CD4-positive, alpha-beta T cell treated with Interleukin-6 for 4 hours (primary cell): ENCODE results near the gene TBL1XR1.

Experiments
- DNase-seq: peaks from one replicate; pipeline ENCODE4 v3.0.0-alpha.2; 2020; ENCODE audit warnings: mixed read lengths

Gene TBL1XR1

DNA sequence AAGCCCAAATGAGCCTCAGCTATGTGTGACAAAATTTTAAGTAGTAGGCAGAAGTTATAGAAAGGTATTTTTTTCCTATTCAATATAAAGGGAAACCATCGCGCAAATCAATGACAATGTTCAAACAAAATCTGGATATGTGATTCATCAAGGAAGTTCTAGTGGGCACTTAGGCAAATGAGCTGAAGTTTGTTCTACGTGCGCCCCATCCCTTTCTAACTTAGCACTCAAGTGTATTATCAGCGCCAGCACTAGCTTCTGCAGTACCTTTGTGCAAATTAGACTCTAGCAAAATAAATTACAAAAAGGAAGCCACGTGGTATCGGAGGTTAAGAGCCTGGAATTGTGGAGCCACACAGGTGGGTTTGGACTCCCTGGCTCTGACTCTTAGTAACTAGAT lies 91.1 kb downstream of the TBL1XR1 start:
- DNase-seq, result peak; percentile 21

DNA sequence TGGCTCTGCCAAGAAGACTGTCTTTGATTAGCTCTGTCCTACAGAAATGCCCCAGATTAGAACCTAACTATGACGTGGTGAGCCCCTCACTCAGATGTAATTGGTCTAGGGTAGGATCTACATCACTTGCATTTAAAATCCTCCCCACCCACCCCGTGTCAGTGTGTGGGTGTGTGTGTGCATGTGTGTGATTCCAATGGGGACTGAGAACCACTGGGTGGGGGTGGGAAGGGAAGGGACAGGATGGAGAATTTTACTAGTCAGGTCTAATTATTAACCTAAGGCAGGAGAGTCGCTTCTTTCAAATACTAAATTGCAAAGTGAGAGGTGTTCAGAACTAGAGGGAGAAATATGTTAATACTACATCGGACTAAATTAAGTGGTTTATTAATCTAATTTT lies 91.7 kb downstream of the TBL1XR1 start:
- DNase-seq, result no peak

DNA sequence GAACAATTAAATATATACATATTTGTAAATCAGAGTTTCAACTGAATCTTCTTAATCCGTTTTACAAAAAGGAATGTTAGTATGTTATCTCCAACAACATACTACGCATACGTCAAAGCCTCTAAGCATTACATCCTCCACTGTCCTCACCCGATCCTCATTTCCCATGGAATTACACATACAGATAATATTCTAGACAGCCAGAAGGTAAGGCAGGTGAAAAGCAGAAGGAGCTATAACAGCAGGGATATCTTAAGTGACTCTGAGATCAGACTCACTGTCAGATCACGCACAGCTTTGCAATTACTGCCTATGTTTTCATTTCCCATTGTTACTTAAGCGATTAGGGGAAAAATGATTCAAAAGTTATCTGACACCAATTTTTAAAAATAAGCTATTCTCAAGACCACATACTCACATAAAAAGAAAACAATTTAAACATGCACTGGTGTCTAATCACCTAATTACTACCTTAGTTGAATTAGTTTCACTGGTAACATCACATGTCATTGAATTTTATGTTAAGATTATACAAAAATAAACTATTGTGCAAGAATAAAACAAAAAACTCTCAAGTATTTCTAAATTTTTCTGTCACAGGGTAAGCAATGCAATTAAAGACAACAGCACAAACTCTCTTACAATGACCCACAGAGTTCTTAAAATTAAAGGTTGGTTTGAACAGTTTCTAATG lies 92.8 kb downstream of the TBL1XR1 start:
- no peak for DNase-seq

DNA sequence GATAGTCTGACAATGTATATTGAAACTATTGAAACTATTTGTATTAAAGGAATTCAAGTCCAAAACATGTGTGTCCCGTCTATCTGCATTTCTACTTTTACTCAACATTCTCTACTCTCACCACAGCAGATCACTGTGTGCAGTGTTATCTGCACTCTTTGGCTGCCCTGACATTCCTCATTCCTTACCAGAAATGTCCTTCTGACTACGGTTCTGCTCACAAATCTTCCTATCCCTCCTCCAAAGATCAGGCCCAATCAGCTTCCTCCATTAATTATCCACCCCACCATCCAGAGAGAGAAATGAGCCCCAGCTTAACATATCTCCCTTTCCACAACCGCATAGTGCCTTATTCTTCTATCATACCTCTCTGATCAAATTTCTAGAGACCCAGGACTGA lies 94.7 kb downstream of the TBL1XR1 start:
- DNase-seq, result no peak

DNA sequence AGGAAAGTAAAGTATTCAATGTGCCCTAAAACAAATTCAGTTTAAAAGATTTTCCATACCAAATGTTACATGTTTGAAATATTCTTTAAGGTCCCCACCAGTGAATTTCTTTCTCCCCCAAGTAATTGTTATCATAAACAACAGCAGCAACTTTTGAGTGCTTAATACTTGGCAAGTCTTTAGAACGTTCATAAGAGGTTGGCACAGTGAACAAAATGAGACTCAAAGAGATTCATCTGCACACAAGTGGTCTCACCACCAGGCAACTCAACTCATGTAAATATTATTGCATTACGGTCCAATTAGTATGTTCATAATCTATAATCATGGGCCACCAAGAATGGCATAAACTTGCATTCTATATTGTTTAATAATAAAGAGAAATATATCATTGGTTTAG lies 98.7 kb downstream of the TBL1XR1 start:
- DNase-seq, result no peak

DNA sequence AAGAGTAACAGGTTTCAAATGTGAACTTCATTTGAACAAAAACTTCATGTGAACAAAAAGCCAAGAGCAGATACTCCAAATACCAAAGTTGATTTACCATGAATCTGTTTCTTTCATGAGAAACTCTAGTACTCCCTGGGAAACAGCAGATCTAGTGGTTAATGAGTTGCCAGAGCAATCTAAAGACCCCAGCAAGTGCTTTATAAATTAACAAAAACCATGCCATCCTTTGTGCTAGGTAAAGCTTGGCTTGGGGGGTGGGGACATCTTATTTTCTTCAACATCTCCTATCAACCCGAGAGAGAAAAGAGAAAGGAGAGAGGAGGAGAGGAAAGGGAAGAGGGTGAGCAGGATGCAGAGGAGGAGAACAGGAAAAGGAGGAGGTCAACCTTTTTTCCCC lies 100.7 kb downstream of the TBL1XR1 start:
- DNase-seq, result no peak

DNA sequence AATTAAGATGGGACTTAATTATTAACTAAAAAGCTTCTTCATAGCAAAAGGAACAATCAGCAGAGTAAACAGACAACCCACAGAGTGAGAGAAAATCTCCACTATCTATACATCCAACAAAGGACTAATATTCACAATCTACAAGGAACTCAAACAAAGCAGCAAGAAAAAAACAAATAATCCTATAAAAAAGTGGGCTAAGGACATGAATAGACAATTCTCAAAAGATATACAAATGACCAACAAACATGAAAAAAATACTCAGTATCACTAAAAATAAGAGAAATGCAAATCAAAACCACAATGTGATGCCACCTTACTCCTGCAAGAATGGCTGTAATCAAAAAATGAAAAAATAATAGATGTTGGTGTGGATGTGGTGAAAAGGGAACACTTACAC lies 103.3 kb downstream of the TBL1XR1 start:
- no peak for DNase-seq

DNA sequence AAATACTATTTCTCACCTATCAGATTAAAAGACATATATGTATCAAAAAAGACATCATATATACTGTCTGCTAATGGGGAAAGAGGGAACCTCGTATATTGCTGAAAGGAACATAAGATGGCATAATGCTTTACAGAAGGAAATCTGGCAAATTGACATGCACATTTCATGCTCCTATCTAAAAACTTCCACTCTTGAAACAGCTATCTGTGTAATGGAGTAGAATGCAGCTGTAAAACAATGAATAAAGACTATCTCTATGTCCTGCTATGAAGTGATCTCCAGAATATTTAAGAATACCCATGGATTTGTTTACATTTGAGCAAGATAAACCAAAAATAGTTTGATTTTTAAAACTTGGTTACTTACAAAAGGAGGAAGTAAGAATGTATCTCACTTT lies 107.4 kb downstream of the TBL1XR1 start:
- no peak for DNase-seq

DNA sequence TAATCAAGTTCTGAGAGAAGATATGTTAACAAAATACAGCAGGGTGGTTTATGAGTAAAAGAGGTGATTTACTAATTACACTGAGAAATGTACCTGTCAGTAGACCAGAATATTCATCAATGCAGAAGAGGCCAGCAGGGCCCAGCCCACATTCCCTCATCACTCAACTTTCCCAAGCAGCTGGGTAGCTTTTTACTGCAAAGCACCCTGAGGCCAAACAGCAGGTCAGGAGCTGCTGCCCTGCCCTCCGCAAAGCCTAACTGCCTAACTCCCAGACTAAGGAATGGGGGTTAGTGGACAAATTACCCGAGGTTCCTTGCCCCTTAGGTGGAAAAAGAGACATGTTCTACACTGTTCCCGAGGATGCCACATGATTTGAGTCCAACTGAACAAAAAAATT lies 108.2 kb downstream of the TBL1XR1 start:
- DNase-seq, result no peak

DNA sequence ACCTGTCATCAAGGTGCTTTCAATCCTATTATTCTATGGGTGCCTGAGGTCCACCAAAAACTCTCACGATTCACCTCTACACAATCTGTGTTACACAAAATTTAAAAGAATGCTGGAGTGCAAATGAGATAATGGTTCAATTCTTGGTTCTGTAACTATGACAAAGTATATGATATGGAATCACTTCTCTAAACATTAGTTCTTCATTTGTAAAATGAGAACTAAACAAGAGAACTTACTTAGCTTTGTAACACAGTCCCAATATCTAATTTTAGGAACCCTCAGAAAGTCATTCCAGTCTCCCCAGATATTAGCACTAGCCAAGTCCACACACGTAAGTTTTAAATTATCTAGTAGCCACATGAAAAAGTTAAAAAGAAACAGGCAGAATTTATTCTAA lies 111.5 kb downstream of the TBL1XR1 start:
- DNase-seq, result no peak

DNA sequence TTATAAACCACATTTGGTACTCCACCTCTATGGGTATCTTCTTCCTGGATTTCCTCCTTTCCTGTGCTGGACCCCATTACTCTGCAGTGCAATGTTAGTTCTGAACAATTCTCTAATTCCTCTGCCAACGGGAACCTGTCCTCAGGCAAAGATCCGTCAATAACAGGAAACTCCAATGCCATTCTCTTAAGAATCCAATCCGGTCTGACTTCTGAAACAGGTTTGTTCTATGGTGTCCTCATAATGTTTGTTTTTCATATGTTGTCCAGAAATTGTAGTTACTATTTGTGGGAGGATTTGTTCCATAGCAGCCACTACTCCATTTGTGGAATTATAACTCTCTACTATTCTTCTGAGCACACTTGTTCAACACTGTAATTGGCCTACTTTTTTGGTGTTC lies 112.7 kb downstream of the TBL1XR1 start:
- DNase-seq, result no peak

DNA sequence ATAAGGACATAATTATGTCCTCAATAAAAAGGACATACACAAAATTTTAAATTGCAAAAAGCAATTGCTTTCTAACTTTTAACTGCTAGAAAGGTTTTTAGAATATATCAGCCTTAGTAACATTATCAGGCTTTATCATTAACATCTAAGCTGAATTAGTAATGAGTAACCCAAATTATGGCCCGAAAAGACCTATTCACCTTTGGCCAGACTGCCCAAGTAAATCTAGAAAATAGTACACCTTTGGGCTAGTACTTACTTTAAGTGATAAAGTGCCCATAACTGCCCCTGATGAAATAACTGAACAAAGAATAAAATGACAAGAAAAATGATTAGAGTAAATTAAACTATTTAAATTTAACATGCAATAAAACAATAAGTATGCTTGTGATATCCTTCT lies 117.2 kb downstream of the TBL1XR1 start:
- DNase-seq, result no peak

DNA sequence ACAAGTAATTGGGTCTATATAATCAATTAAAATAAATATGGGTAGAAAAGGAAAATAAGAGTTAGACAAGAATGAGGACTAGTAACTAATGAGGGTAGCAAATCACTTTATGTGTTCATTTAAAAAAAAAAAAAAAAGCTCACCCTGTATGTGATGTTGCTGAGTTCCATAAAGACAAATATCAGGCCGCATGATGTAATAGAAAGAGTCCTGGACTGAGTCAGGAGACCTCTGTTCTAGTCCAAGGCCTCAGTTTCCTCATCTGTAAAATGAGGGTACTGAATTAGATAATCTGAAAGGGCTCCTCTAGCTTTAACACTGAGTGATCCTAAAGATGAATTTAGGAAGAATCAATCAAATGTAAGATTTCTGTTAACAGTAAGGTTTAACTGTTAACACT lies 117.6 kb downstream of the TBL1XR1 start:
- DNase-seq, result no peak

DNA sequence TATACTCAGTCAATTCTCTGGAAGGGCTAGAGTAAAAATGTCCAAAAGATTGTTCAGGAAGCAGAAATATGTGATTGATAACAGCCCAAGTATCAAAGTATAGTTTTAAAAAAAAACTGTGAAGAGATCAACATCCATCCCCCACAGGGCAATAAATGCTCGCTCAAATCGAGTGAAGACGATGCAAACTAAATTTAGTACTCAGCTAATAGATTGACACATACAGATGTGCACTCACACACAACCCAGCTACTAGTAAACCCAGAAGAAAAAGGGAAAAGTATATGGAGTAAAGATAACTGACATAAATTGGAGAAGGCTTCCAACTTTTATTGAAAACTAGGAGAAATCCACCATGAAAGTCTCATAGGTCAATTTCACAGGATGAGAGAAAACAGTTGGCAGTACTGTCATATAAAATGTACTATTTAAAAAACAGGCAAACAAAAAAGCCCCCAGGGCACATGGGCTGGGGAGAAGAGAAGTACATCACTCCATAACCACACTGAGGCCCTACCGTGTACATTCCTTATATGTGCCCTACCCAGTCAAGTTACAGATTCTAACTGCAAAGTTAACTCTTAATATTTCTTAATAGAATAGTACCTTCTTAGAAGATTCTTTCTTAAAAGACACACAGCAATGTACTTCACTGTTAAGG lies 125.7 kb downstream of the TBL1XR1 start:
- DNase-seq, result no peak

DNA sequence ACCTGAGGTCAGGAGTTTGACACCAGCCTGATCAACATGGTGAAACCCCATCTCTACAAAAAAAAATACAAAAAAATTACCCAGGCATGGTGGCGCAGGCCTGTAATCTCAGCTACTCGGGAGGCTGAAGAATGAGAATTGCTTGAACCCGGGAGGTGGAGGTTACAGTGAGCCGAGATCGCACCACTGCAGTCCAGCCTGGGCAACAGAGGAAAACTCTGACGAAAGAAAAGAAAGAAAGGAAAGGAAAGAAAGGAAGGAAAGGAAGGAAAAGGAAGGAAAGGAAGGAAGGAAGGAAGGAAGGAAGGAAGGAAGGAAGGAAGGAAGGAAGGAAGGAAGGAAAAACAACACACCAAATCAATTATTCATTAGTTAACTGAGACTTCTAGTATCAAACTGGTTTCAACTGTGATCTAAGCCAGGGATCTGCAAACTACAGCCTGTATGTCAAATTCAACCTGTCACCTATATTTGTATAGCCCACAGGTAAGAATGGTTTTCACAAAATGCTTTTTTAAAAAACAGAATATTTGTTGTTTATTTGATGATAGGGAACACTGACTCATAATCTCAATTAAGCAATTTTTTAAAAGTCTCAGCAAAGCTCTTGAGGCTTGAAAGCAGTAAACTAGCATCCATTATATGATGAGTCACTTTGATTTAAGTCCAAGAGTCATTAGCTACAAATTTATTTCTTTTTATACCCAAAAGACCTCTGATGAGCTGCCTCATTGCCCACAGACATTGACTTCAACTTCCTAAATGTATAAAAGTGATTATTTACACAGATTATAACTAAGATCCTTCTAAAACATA lies 127.6 kb downstream of the TBL1XR1 start:
- no peak for DNase-seq

DNA sequence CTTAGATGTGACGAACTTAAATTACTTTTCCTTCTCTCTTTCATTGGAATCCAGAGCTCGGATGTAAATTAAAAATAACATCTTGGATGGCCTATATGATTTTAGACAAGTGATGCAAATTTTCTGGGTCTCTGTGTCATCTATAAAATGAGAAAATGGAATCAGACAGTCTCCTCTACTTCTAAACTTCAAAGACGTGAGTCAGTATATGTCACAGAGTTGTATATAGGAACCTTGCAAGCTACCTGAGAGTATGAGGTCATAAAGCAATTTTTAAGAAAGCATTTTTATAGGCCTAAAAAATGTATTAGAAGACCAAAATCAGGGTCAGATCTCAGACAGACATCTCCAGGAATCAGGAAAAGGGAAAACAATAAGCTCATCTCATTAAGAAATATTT lies 128.3 kb downstream of the TBL1XR1 start:
- no peak for DNase-seq

DNA sequence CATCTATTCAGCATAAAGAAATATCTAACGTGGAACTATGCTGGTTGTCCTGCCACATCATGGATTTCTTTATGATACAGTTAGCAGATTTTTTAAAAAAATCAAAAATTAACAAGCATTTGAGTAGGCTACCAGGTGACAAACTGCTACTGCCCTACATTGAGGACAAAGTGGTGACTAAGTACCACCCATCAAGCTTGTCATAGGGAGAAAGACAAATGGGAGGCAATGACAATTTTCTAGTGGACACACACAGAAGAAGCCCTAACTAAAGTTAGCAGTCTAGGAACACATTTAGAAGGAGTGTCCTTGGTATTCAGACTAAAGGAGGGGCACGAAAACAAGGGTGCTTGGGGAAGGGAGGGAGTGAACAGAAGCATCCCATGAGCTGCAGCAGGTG lies 131.2 kb downstream of the TBL1XR1 start:
- DNase-seq, result no peak

DNA sequence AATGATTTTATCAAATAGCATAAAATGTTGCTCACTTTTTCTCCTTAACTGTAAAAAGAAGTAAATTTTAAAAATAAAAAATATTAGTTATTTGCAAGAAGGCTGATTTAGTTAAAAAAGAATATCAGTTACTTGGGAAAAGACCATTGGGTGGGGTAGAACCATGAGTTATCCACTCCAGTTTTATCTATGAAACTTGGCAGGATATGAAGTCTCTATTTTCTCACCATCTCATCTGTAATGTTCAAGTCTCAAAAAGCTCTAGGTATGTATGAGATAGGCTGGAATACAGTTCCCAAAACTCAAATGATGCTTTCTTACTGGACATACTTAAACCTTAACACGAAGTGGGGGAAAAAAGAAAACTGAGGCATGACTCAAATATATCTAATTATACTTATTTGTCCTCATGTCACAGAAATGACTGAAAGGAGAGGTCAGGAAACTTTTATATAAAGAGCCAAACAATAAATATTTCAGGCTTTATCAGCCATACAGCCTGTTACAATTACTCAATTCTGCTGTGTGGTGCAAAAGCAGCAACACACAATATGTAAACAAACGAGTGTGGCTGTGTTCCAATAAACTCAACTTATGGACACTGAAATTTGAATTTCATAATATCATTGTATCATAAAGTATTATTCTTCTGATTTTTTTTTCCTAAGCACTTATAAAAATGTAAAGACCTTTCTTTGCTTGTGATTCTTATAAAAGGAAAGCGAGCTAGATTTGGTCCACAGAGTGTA lies 131.8 kb downstream of the TBL1XR1 start:
- DNase-seq, result no peak

DNA sequence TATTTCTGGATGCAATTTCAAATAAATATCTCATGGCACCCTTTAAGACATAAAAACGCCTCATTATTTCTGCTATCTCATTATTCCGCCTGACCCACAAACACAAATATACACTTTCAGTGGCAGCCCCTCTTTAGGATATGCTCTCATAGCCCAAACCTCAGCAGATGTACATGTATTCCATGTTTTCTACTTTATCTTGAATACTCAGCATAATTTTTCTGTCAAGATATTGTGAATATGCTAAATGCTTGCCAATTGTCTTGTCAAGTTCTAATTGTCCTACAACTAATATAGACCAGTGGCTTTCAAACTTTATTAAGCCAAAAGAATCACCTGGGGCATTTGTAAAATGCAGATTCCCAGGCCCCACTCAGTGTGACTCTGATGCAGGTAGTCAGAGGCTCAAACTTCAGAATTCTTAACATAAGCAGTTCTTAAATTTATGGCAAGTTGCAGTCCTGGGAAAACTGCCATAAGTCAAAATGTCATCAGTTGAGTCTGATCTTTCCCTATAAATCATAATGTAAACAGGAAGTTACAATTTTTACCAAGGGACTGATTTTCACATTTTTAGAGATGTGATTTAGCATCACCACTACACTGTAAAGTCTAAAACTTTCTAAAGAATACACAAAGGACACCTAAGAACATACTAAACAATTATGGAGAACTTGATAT lies 135.1 kb downstream of the TBL1XR1 start:
- no peak for DNase-seq

DNA sequence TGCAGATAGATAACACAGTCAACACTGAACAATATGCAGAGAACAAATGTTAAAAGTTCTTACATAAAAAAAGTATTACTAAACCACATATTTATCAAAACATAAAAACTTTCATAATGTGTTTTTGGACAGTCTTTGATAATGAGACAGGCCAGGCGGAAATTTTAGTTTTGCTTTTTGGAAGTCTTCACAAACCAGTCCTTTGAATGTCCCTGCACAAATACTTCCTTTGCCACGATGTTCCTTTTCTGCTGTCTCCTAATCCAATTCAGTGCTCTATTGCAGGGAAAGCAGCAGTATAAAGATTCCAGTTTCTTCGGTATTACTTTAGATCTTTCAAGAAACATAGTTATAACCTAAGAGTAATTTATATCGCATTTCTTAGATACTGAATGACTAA lies 135.9 kb downstream of the TBL1XR1 start:
- DNase-seq, result no peak

DNA sequence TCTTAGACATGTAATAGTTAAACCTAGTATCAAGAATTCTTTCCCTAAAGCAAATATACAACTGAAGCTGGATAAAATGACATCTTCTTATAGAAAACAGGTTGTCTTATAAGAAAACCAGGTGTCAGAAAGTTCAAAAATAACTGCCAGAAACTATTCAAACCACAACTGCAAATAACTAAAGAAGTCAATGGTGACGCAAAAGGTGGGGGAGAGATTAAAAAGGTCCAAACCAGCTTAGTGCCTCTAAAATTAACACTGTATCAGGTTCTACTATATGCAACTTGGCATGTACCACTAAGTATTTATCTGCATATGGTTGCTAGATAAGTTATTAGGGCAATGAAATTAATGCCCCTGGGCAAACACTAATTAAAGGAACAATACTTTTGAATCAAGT lies 136.8 kb downstream of the TBL1XR1 start:
- DNase-seq, result no peak

DNA sequence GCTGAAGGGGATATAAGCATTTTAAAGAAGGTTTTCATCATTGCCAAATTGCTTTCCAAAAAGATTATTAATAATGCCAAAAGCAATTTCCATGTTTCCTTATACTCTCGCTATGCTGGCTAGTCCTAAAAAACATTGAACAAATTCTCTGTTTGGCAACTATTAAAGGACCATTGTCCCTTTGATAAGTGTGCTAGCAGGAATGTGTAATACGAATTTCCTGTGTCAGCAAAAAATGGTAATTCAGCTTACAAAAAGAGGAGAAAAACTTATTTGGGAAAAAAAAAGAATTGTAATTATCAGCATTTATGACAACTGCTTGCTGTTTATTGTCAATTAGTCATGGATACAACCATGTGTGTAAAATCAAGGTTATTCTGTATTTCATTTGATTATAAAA lies 138.6 kb downstream of the TBL1XR1 start:
- DNase-seq, result no peak

DNA sequence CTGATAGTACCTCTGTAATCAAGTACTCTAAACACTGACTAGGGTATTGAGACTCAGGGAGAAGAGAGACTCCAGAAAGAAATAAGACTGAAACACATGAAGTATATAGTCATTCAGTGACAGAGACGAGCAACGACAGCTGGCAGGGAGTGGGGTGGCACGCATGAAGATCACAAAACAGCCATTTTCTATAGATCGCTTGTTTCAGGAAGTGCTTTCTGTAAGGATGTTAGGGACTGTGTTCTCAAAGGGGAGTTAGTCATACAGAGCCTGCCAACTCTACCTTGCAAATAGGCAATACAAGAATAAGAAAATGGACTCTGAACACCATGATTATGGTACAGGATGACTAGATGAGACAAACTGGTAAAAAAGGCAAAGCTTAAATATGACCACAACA lies 139.5 kb downstream of the TBL1XR1 start:
- peak; percentile 64 for DNase-seq
